ENCODE results near the gene GTF3C6. TPM values are rescaled to one million over a fixed set of nuclear protein-coding genes. Genes with fewer than 3 reads are reported as not detected.
"Not testable (repeated sequence)": the region's sequence is repeated elsewhere in the genome, so short reads cannot be mapped to it uniquely, and the experiment has no call there.

GTF3C6 gene
- total and polyA plus RNA-seq, 2 experiments from 2014 or later, result 58.5 to 138 TPM

- DNase-seq (ENCODE audit: low read depth in 1 of 2, low spot score in 1 of 2), result no peak
- Histone ChIP-seq H3K27me3 (no peaks in the 10 kb centered on the region), H3K27ac (no peak overlapping the region), H3K4me3 (no peak overlapping the region), H3K4me1 (ENCODE audit: low read depth) (no peaks in the 10 kb centered on the region), H3K36me3 (peaks cover 43% of the 10 kb centered on the region), H3K9me3 (ENCODE audit: low read depth) (no peaks in the 10 kb centered on the region)
- TF ChIP-seq CTCF (IDR thresholded peaks at IDR 0.05; ENCODE audit: low read depth, low read length), result no peak
These were observed 7.2 kb downstream of the GTF3C6 start for GRCh38 chr6:110965629-110966229.

DNA sequence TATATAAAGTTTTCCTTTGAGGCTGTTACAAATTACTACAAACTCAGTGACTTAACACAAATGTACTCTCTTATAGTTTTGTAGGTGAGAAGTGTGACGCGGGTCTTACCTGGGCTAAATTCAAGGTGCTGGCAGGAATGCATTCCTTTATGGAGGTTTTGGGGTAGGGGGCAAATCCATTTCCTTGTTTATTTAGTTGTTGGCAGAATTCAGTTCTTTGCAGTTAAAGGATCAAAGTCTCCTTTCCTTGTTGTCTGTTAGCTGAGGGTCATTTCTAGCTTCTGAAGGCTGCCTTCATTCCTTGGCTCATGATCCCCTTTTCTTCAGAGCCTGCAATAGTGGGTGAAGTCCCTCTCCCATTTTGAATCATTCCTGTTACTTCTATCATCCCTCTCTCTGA lies 10.2 kb downstream of the GTF3C6 start:
- not testable (repeated sequence) for H3K4me3 ChIP-seq; H3K27me3 ChIP-seq; H3K9me3 ChIP-seq (ENCODE audit: low read depth); DNase-seq (ENCODE audit: low read depth in 1 of 2, low spot score in 1 of 2); H3K27ac ChIP-seq; H3K4me1 ChIP-seq (ENCODE audit: low read depth)
- peaks cover 22% of the 10 kb centered on the region for H3K36me3 ChIP-seq

DNA sequence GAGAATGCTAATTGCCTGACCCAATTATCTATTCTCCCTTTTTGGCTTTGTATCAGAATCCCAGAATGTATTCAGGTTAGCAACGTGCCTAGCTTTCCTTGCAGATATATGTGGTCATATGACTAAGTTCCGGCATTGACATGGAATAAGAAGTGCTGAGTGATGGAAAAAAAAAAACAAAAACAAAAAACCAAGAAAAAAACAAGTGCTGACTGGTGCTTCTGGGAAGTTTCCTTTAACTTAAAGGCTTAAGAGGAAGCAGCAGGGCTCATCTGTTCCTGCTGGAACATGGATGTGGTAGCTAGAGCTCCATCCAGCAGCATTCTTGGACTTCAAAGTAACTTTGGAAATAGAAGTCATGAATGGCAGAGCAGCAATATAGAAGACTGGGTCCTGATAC lies 13.0 kb downstream of the GTF3C6 start:
- no peak for TF ChIP-seq CTCF (IDR thresholded peaks at IDR 0.05; ENCODE audit: low read depth, low read length)
- peaks cover 5% of the 10 kb centered on the region for H3K36me3 ChIP-seq
- H3K27me3 ChIP-seq, result no peaks in the 10 kb centered on the region
- H3K9me3 ChIP-seq (ENCODE audit: low read depth), result no peaks in the 10 kb centered on the region
- DNase-seq (ENCODE audit: low read depth in 1 of 2, low spot score in 1 of 2), result no peak
- no peak overlapping the region for H3K4me3 ChIP-seq
- no peaks in the 10 kb centered on the region for H3K4me1 ChIP-seq (ENCODE audit: low read depth)
- no peak overlapping the region for H3K27ac ChIP-seq

DNA sequence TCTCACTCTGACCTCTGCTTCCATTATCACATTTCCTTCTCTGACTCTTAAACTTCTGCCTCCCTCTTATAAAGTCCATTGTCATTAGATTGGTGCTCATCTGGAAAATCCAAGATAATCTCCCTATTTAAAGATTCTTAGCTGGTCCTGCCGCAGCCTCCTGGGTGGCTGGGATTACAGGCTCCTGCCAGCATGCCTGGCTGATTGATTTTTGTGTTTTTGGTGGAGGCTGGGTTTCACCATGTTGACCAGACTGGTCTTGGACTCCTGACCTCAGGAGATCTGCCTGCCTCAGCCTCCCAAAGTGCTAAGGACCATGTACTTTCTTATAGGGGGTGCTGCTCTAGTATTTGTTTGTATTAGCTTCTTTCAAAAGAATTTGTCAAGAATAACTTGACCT lies 18.1 kb downstream of the GTF3C6 start:
- Histone ChIP-seq H3K36me3 (no peaks in the 10 kb centered on the region), H3K27me3 (no peaks in the 10 kb centered on the region), H3K27ac (no peak overlapping the region), H3K4me1 (ENCODE audit: low read depth) (no peaks in the 10 kb centered on the region), H3K9me3 (ENCODE audit: low read depth) (no peaks in the 10 kb centered on the region), H3K4me3 (no peak overlapping the region)
- no peak for TF ChIP-seq CTCF (IDR thresholded peaks at IDR 0.05; ENCODE audit: low read depth, low read length)
- no peak for DNase-seq (ENCODE audit: low read depth in 1 of 2, low spot score in 1 of 2)

GRCh38 chr6:110979565-110980101 lies 21.1 kb downstream of the GTF3C6 start:
- Histone ChIP-seq H3K4me1 (ENCODE audit: low read depth) (no peaks in the 10 kb centered on the region), H3K27ac (no peak overlapping the region), H3K9me3 (ENCODE audit: low read depth) (no peaks in the 10 kb centered on the region), H3K4me3 (no peak overlapping the region), H3K36me3 (no peaks in the 10 kb centered on the region), H3K27me3 (no peaks in the 10 kb centered on the region)
- no peak for TF ChIP-seq CTCF (IDR thresholded peaks at IDR 0.05; ENCODE audit: low read depth, low read length)
- DNase-seq (ENCODE audit: low read depth in 1 of 2, low spot score in 1 of 2), result no peak

DNA sequence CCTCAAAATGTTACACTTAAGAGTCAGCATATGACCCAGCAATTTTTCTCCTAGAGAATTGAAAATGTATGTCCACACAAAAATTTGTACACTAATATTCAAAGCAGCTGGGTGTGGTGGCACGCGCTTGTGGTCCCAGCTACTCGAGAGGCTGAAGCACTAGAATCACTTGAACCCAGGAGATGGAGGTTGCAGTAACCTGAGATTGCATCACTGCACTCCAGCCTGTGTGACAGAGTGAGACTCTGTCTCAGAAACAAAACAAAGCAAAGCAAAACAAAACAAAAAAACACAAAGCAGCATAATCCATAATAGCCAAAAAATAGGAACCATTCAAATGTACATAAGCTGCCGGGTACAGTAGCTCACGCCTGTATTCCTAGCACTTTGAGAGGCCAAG lies 21.7 kb downstream of the GTF3C6 start:
- no peak for TF ChIP-seq CTCF (IDR thresholded peaks at IDR 0.05; ENCODE audit: low read depth, low read length)
- Histone ChIP-seq H3K27ac (no peak overlapping the region), H3K27me3 (no peaks in the 10 kb centered on the region), H3K4me1 (ENCODE audit: low read depth) (no peaks in the 10 kb centered on the region), H3K4me3 (no peak overlapping the region), H3K36me3 (peaks cover 2% of the 10 kb centered on the region), H3K9me3 (ENCODE audit: low read depth) (no peaks in the 10 kb centered on the region)
- DNase-seq (ENCODE audit: low read depth in 1 of 2, low spot score in 1 of 2), result no peak
